ENCODE results near the gene SLC39A13. TPM values are rescaled to one million over a fixed set of nuclear protein-coding genes. Genes with fewer than 3 reads are reported as not detected.

The SLC39A13 gene
- total RNA-seq, 1 experiment from 2014 or later, result 29.2 TPM

DNA sequence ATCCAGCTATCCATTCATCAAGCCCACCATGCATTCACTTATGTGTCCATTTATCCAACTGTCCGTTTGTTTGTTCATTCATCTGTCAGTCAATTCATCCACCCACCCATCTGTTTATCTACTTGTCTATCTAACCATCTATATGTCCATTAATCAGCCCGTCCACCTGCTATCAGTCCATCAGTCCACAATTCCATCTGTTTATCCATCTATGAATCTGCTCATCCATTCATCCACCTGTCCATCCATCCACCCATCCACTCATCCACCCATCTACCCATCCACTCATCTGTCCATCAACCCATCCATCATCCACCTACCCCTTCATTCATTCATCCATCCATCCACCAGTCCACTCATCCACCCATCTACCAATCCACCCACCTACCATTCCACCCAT, 29.1 kb upstream of the SLC39A13 start:
- no peaks in the 10 kb centered on the region for H3K79me1 ChIP-seq (ENCODE audit: insufficient read depth, low read depth, low read length, poor library complexity, severe bottlenecking)
- no peak overlapping the region for H3K23ac ChIP-seq (ENCODE audit: insufficient read length, low read depth, low read length)
- H3K4me2 ChIP-seq (ENCODE audit: insufficient read depth, insufficient read length, low read length), result no peak overlapping the region
- no peaks in the 10 kb centered on the region for H3K27me3 ChIP-seq (ENCODE audit: insufficient read depth, low read length)
- H2BK120ac ChIP-seq (ENCODE audit: low read depth, low read length, poor library complexity, severe bottlenecking), result no peak overlapping the region
- Mint-ChIP-seq H3K4me3 (no peak overlapping the region), H3K9me3 (no peaks in the 10 kb centered on the region), H3K27me3 (ENCODE audit: low read depth) (peaks cover 5% of the 10 kb centered on the region), H3K4me1 (peaks cover 3 to 4% of the 10 kb centered on the region in 2 experiments; a peak in 3 of 4 replicates), H3K36me3 (ENCODE audit: insufficient read depth in 1 of 3, low read depth in 3 of 3) (no peaks in the 10 kb centered on the region), H3K27ac (no peak overlapping the region)
- no peak overlapping the region for H2BK5ac ChIP-seq (ENCODE audit: insufficient read length, low read length)
- no peak overlapping the region for H3K9ac ChIP-seq (ENCODE audit: extremely low read depth, insufficient read length, low read length)
- H4K5ac ChIP-seq (ENCODE audit: insufficient read length, low read depth, low read length), result no peak overlapping the region
- H2BK20ac ChIP-seq (ENCODE audit: low read depth, low read length, poor library complexity, severe bottlenecking), result no peak overlapping the region
- no peak overlapping the region for H2BK15ac ChIP-seq (ENCODE audit: low read depth, low read length)
- H4K20me1 ChIP-seq (ENCODE audit: control insufficient read depth, insufficient read depth, insufficient read length), result no peaks in the 10 kb centered on the region
- no peak overlapping the region for H4K91ac ChIP-seq (ENCODE audit: insufficient read length, low read depth, low read length)
- H4K8ac ChIP-seq (replicated peaks; ENCODE audit: insufficient read length, low read depth, low read length), result no peak overlapping the region
- no peak overlapping the region for H3K18ac ChIP-seq (ENCODE audit: insufficient read length, low read depth, low read length)
- H3K4me1 ChIP-seq (ENCODE audit: insufficient read depth, low read length), result no peaks in the 10 kb centered on the region
- H3K23me2 ChIP-seq (ENCODE audit: insufficient read length, low read depth, low read length, poor library complexity, severe bottlenecking), result no peaks in the 10 kb centered on the region
- DNase-seq, result no peak
- H3K9me3 ChIP-seq (ENCODE audit: control insufficient read depth, low read depth, low read length), result no peaks in the 10 kb centered on the region
- no peak overlapping the region for H2AFZ ChIP-seq (ENCODE audit: low read length)
- no peak overlapping the region for H2BK12ac ChIP-seq (ENCODE audit: insufficient read length, low read depth, low read length)
- H2AK5ac ChIP-seq (ENCODE audit: insufficient read length, low read length), result no peak overlapping the region
- no peaks in the 10 kb centered on the region for H3K79me2 ChIP-seq (ENCODE audit: insufficient read depth, low read length)
- H3K4ac ChIP-seq (ENCODE audit: low read depth, low read length), result no peak overlapping the region
- H3K56ac ChIP-seq (ENCODE audit: insufficient read length, low read depth, low read length), result no peak overlapping the region
- WGBS (ENCODE audit: extremely low coverage, insufficient read length, low lambda C conversion rate), result no CpG with 5 or more reads among the region's 2 CpGs
- H3K14ac ChIP-seq (ENCODE audit: insufficient read depth, low read length), result no peak overlapping the region
- TF ChIP-seq, protein P1, sequence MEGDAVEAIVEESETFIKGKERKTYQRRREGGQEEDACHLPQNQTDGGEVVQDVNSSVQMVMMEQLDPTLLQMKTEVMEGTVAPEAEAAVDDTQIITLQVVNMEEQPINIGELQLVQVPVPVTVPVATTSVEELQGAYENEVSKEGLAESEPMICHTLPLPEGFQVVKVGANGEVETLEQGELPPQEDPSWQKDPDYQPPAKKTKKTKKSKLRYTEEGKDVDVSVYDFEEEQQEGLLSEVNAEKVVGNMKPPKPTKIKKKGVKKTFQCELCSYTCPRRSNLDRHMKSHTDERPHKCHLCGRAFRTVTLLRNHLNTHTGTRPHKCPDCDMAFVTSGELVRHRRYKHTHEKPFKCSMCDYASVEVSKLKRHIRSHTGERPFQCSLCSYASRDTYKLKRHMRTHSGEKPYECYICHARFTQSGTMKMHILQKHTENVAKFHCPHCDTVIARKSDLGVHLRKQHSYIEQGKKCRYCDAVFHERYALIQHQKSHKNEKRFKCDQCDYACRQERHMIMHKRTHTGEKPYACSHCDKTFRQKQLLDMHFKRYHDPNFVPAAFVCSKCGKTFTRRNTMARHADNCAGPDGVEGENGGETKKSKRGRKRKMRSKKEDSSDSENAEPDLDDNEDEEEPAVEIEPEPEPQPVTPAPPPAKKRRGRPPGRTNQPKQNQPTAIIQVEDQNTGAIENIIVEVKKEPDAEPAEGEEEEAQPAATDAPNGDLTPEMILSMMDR (conservative IDR thresholded peaks at IDR 0.05), result no peak
- no peak overlapping the region for H3K27ac ChIP-seq (ENCODE audit: insufficient read length, low read depth, low read length)
- no peak overlapping the region for H3T11ph ChIP-seq (ENCODE audit: low read length)
